C4-2B (cell line): ENCODE results near the gene GPC5.
"Not testable (repeated sequence)": the region's sequence is repeated elsewhere in the genome, so short reads cannot be mapped to it uniquely, and the experiment has no call there.

Experiments
- H3K27ac ChIP-seq: fragments of 450-650 bp; 2 replicates; pipeline ENCODE4 v1.5.1; 2017
- ZFX ChIP-seq: fragments of 450-650 bp; IDR thresholded peaks from 2 replicates; pipeline ENCODE4 v1.6.1; 2017
- TF ChIP-seq, protein P1 (sequence below): fragments of 450-650 bp; conservative IDR thresholded peaks from 2 replicates; pipeline ENCODE4 v1.5.1; 2017; ENCODE audit warnings: mild to moderate bottlenecking

The GPC5 gene

DNA sequence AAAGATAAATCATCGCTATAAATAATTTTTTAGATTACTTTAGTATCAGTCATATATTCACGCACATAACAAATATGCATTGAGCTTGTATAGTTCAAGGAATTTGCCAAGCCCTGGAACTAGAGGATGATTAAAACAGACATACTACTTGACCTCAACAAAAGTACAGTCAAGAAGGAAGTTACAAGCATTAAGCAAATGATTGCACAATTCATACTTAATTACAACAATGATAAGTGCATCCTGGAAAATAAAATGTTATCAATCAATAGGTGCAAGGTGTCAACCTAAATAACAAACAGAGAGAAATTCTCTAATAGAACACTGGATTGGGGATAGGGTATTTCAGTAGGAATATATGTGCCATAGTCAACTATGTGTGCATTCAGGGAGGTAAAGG lies 491.2 kb downstream of the GPC5 start:
- no peak overlapping the region for H3K27ac ChIP-seq
- TF ChIP-seq, protein P1, sequence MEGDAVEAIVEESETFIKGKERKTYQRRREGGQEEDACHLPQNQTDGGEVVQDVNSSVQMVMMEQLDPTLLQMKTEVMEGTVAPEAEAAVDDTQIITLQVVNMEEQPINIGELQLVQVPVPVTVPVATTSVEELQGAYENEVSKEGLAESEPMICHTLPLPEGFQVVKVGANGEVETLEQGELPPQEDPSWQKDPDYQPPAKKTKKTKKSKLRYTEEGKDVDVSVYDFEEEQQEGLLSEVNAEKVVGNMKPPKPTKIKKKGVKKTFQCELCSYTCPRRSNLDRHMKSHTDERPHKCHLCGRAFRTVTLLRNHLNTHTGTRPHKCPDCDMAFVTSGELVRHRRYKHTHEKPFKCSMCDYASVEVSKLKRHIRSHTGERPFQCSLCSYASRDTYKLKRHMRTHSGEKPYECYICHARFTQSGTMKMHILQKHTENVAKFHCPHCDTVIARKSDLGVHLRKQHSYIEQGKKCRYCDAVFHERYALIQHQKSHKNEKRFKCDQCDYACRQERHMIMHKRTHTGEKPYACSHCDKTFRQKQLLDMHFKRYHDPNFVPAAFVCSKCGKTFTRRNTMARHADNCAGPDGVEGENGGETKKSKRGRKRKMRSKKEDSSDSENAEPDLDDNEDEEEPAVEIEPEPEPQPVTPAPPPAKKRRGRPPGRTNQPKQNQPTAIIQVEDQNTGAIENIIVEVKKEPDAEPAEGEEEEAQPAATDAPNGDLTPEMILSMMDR: no peak
- no peak for TF ChIP-seq ZFX

DNA sequence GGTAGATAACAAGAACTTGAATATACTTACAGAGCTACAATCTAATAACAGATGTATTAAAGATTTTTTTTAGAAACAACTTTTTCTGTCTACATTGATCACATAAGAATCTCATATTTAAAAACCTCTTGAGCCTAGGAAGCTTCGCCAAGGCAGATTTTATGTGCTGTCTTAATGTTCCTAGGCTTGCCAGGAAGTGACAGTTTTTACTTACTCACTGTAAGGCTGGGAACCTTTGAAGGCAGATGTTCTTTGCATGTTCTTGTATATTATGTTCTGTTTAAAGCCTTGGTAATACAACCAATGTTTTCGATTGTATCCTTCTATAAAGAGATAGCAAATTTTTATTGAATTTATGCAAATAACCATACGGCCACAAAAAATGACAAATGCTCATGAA lies 492.7 kb downstream of the GPC5 start:
- TF ChIP-seq ZFX: no peak
- TF ChIP-seq, protein P1: no peak
- no peak overlapping the region for H3K27ac ChIP-seq

DNA sequence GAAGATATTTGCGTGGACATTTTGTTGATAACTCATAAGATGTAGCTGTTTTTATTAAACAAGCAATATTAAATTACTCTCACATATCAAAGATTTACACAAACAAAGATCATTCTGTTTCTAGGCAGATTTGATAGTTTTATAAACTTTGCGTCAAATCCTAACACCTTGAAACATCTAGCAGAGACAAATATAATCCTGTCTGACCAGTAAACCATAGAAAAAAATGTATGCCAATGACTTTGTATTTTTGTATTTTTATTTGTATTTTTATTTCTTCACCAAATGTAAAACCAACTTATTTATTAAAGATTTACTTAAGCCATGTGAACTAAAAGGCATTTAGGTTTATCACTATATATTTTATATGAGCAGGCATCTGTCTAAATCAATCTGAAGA lies 494.6 kb downstream of the GPC5 start:
- TF ChIP-seq, protein P1: no peak
- TF ChIP-seq ZFX: no peak

DNA sequence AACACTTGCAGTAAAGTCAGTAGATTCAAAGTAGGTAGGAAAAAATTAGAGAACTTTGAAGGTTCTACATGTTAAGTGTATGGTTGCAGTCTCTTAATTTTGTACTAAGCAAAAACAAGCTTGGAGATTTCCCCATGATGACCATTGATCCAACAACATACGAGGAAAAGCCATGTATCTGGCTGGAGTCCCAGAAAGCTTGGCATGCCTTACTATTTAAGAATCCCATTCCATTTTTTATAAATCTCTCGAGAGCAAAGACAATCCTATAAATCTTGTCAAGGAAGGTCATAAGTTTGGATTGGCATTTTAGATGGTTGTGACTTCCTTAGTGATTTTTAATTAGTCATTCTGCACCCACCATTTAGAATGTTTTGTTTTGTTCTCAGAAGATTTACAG lies 495.9 kb downstream of the GPC5 start:
- TF ChIP-seq, protein P1: no peak
- TF ChIP-seq ZFX: no peak
- no peak overlapping the region for H3K27ac ChIP-seq

More for the DNA sequence above, 494.6 kb downstream of the GPC5 start:
- H3K27ac ChIP-seq: no peak overlapping the region

DNA sequence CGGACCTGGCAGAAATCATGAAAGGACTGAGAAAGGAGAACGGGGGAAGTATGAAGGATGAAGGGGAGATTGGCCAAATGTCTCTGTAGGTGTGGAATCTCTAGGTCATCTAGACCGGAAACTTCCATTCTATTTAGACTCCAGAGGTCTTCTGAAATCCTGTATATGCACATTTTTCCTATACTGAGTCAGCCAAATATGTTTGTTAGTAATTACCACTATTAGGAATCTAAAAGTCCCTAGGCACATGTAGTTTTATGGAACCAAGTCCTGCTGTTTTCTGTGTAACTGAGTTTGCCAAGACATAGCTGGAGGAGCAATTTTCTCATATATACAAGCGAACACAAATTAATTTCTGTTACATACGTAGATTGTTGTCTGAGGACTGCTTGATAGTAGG lies 498.1 kb downstream of the GPC5 start:
- no peak overlapping the region for H3K27ac ChIP-seq
- TF ChIP-seq, protein P1: no peak
- TF ChIP-seq ZFX: no peak

DNA sequence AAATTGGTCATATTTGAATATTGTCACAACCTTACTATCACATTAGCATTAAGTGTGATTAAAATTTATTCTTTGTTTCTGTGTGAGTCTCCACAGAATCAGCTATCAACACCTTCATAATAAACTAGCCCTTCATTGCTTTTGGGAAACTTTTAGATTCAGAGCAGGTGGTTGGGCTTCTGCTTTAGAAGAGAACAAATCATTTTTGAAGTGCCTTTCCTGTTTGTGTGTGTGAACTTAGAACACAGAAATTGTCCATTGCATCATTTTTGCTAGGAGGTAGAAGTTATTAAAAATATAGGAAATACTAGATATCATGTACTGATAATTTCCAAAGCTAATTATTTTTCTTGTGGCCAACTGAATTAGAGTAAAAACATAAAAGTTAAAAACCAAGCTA lies 500.6 kb downstream of the GPC5 start:
- not testable (repeated sequence) for H3K27ac ChIP-seq

DNA sequence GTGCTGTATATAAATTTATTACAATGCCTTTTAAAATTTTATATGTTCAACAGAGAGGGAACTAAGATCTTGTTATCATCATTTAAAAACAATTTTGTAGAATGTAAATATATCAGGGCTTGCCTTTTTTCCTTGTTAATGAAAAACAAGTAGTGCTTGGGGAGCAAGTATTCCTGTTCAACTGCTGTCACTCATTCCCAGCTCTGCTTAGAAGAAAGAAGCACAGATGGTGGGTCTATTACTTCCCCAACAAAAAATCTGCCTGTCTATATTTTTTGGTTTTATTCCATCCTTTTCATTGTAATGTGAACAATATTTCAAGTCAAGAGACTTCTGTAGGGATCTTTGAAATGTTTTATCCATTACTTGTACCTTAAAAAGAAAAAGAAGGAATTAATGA lies 503.9 kb downstream of the GPC5 start:
- no peak for TF ChIP-seq ZFX
- TF ChIP-seq, protein P1: no peak
- H3K27ac ChIP-seq: no peak overlapping the region

DNA sequence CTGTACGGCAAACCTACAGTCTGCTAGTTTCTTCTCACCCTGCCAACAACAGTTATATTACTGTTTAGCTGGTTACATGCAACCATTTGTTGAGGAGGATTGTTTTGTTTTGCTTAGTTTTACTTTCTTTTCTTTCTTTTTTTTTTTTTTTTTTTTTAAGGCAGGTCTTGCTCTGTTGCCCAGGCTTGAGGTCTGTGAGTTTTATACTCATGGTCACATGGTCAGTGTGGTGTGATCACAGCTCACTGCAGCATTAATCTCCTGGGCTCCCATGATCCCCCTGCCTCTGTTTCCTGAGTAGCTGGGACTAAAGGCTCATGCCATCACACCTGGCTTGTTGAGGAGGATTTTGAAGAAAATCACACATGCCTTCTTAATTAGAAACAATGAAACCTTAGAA lies 505.6 kb downstream of the GPC5 start:
- TF ChIP-seq ZFX: no peak
- TF ChIP-seq, protein P1: no peak
- no peak overlapping the region for H3K27ac ChIP-seq
